PC-9 (cell line): ENCODE data around the gene SLC8A3.

Experiments
- CTCF ChIP-seq: fragments of 200-600 bp; sonication (generic); conservative IDR thresholded peaks from 2 replicates; pipeline ENCODE4 v1.6.1; 2017; ENCODE audit warnings: mixed run types, antibody characterized with exemption, mild to moderate bottlenecking, moderate library complexity
- EZH2 ChIP-seq: fragments of 200-600 bp; sonication (generic); IDR thresholded peaks from 2 replicates; pipeline ENCODE4 v1.8.0; 2017; ENCODE audit warnings: antibody characterized with exemption, low read depth

GRCh38 chr14:70029296-70030132 is 159.2 kb downstream of the SLC8A3 start:
- TF ChIP-seq EZH2 (no peak), CTCF (no peak)
